UCSD-AML1 (cell line): ENCODE results near the gene NAALADL2.
A peak's percentile ranks its signal among the peaks of the same experiment; 100 is the strongest.

Experiments
- DNase-seq: peaks from one replicate; lab custom pipeline; 2025; ENCODE audit not compliant: unreplicated experiment; lab: John Stamatoyannopoulos, UW

Gene NAALADL2

DNA sequence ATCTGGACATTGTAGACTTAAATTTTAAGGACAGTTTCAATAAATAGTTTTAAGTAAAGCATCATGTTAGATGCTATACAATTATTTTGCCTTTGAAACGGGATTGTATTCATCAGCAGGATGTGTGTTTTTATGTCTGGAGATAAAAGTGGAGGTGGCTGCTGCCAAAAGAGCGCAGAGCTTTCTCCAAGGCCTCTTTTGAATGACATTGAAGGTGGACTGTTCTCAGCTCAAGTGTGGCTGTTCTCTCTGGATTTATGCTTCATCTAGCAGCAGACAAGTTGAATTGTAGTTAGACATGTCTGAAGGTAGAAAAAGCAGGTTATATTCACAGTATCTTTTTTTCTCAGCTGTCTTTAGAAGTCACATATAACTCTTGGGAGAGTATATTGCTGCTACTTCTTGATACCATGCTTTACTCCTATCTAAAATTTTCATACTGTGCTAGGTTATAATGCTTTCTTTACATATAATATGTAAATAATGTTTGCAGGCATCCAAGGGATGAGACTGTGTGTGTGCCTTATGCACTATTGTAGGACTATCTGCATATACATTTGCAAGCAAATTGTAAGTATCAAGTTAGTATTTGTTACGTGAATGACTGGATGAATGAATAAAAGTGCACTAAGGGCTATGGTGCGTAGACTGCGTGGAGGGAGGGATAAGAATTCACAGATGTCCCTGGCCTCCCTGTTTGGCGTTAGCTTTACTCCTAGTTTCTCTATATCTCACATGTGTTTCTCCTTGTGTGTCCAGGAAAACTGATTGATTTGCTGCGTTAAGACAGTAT is 340.1 kb downstream of the NAALADL2 start:
- DNase-seq = no peak

- DNase-seq = no peak
Observed at GRCh38 chr3:175199961-175200360, 340.8 kb downstream of the NAALADL2 start.

- no peak for DNase-seq
Observed at GRCh38 chr3:175200391-175201095, 341.4 kb downstream of the NAALADL2 start.

- no peak for DNase-seq
Observed at GRCh38 chr3:175207361-175207760, 348.2 kb downstream of the NAALADL2 start.

DNA sequence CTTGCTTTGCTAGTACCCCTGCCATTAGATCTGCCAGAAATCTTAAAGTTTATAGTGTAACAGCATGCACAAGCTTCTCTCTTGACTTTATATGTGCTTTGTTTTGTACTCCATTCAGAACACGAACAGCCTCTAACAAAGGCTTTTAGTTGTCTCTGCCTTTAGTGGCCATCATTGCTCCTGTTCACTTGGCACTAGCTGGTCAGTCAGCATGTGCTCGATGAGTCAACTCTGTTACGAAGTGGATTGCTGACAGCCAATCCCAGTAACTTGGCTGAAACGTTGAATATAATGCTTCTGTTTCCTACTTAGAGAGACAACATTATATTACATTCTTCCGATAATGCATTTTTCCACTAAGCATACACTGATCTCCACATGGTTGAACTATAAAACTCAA is 349.2 kb downstream of the NAALADL2 start:
- DNase-seq = no peak

GRCh38 chr3:175211466-175211865 is 352.3 kb downstream of the NAALADL2 start:
- no peak for DNase-seq

DNA sequence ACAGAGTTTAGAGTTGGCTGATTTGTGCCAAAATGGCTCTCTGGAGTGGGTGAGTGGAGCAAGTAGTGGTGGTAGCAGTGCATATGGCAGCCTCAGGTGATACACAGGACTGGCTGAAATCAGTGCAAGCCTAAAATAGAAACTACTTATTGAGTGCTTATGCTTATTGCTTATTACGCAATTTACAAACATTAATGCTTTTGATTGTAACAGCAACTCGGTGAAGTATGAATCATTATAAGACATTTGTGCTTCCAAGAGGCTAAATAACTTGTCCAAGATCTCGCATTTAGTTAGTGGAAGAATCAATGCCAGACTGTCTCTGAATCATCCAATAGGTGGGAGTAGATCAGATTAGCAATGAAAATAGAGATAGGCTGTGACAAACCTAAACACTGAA is 353.8 kb downstream of the NAALADL2 start:
- no peak for DNase-seq

DNA sequence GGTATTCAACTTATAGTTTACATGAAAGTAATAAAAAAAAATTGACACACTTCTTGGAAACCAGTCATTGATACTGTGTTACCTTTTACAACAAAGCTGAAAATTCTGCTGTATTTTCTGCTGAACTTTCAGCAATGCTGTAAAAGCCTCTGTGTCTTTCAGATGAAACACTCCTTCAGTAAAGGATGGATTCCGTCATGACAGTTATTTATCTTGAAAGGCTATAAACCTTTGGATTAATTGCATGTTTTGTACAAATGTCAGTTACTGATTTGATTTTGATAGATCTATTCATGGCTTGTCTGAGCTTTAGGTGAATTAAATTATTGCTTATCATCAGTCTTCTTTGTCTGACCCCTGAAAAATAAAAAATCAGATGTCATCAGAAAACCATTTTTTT is 355.1 kb downstream of the NAALADL2 start:
- DNase-seq = no peak

DNA sequence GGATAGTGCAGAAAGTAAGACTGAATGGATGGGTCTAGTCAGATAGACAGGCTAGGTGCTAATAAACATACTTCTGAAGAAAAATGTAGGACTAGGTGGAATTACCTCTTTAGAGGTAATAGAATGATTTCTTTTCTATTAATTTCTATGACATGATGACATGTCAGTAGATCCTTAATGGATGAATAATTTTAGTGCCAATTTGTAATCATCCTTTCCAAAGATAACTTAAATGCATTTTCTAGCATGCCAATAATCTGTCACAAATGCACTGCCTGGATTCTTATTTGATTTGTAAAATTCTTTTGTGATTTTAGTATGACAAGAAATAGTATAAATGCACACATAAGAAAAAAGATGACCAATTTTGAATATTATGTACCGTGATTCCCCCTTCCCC is 356.7 kb downstream of the NAALADL2 start:
- no peak for DNase-seq

- DNase-seq = peak; percentile 7
Observed at GRCh38 chr3:175222356-175222755, 363.2 kb downstream of the NAALADL2 start.

- peak; percentile 6 for DNase-seq
Observed at GRCh38 chr3:175224051-175224450, 364.9 kb downstream of the NAALADL2 start.

GRCh38 chr3:175226444-175226843 is 367.3 kb downstream of the NAALADL2 start:
- no peak for DNase-seq

- DNase-seq = no peak
Observed at GRCh38 chr3:175227126-175227525, 368.0 kb downstream of the NAALADL2 start.

GRCh38 chr3:175233957-175234940 is 375.1 kb downstream of the NAALADL2 start:
- peak; percentile 2 for DNase-seq

DNA sequence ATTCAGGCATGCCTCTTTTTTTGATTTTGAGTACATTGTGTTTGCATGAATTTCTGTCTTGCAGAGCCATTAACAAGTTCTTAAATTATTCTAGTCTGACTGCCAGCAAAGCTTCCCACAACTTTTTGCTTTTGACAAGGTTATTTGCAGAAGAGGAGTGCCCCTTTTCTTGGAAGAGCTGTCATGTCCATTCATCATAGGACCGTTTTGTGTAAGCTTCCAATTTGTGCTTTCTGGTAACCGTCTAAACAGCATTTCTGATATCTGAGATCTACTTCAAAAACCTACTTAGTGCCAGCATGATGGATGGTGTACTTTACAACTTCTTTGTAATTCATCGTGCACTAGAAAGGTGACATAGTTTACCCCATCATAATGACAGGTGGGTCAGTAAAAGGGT is 379.7 kb downstream of the NAALADL2 start:
- DNase-seq = no peak

DNA sequence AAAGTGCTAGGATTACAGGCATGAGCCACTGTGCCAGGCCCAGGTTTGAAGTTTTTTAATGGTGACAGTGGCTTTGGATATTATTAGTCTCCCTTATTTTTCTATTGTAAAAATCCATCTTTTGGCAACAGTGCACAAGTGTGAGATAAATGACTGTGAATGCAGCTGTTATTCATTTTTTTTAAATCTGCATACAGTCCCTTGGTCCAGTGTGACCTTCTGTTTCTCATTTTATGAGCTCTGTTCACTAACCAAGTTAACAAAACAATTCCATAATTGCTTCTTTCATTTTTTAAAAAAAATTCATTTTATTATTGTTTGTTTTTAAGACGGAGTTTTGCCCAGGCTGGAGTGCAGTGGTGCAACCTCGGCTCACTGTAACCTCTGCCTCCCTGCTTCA is 381.8 kb downstream of the NAALADL2 start:
- DNase-seq = no peak

- DNase-seq = no peak
Observed at GRCh38 chr3:175242243-175242642, 383.1 kb downstream of the NAALADL2 start.

DNA sequence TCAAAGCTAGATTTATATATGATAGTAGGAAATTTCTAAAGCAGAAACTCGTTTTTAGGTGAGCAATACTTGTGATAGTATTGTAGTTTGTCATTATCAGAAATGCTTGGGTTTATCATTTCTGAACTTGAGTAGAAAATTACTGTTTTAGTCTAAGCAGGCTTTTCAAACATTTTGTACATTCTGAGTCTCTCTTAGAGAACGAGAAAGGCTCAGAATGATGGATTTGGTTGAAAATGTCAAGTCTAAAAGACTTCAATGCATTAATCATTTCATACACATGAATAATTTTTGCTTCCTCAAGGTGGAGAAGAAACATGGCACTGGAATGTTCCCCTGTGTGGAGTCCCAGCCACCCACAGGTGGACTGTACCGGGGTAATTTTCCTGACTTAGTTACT is 387.1 kb downstream of the NAALADL2 start:
- DNase-seq = no peak

DNA sequence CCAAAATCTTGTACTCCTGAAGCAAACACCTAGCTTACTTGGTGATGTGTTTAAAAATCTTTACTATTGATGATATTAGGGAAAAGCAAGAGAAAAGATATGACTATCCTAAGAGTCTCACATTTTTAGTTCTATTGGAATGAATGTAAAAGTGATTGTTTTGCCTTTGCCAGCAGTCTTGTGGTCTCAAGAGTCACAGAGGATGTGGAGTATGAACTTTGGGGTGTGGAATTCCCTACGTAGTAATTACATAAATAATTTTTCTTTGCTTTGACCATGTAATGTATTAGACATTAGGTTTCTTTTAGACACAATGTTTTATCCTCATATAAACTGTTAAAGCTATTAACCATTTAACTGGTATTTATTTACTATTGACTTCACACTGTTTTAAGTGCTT is 387.6 kb downstream of the NAALADL2 start:
- DNase-seq = no peak

GRCh38 chr3:175247629-175248028 is 388.5 kb downstream of the NAALADL2 start:
- no peak for DNase-seq

DNA sequence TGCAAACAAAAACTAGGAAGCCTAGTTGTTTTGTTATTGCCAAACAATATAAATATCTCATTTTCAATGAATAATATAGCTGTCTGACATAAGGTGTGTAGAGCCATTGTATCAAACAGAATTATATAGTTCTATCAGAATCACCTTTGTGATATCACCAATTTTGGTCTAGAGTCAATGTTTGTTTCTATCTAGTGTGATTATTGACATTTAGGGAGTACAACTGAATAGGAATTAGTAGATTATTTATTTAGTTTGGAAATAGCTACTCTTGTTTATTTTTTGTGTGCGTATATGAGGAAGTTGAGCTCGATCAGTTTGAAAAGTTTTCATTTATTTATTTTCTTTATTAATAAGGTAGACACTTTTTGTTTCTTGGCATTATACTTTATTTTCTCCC is 389.7 kb downstream of the NAALADL2 start:
- DNase-seq = no peak
